WTC11 (cell line): Measurements from ENCODE around the gene SMARCC2.

ENCODE experiments used
- ATF6 ChIP-seq: sonication (generic); formaldehyde crosslinking; IDR thresholded peaks from 2 replicates; pipeline ENCODE4 v1.8.1; 2023; ENCODE audit warnings: mild to moderate bottlenecking, missing genetic modification reagents
- CTCF ChIP-seq: fragments of 200-600 bp; IDR thresholded peaks from 2 replicates; pipeline ENCODE4 v1.8.0; 2022; ENCODE audit warnings: antibody characterized with exemption
- GABPB1 ChIP-seq: sonication (generic); formaldehyde crosslinking; IDR thresholded peaks from 2 replicates; pipeline ENCODE4 v1.8.1; 2023; ENCODE audit warnings: mild to moderate bottlenecking, missing genetic modification reagents
- NFYB ChIP-seq: sonication (generic); formaldehyde crosslinking; conservative IDR thresholded peaks from 2 replicates; pipeline ENCODE4 v1.8.0; 2022; ENCODE audit warnings: low read depth, missing genetic modification reagents
- TCF7 ChIP-seq: sonication (generic); formaldehyde crosslinking; IDR thresholded peaks from 2 replicates; pipeline ENCODE4 v1.8.0; 2022; ENCODE audit warnings: mild to moderate bottlenecking, low read depth, missing genetic modification reagents, moderate library complexity
- TEAD1 ChIP-seq: sonication (generic); formaldehyde crosslinking; IDR thresholded peaks from 2 replicates; pipeline ENCODE4 v1.8.0; 2022; ENCODE audit warnings: mild to moderate bottlenecking, missing genetic modification reagents
- TEAD4 ChIP-seq: sonication (generic); formaldehyde crosslinking; IDR thresholded peaks from 2 replicates; pipeline ENCODE4 v1.8.0; 2022; ENCODE audit warnings: mild to moderate bottlenecking, missing genetic modification reagents
- ZSCAN18 ChIP-seq: fragments of 250-450 bp; sonication (Bioruptor Pico); IDR thresholded peaks from 2 replicates; pipeline ENCODE4 v2.1.2; 2022; ENCODE audit warnings: mild to moderate bottlenecking, moderate library complexity
- TF ChIP-seq, protein P1 (sequence below): sonication (generic); formaldehyde crosslinking; IDR thresholded peaks from 2 replicates; pipeline ENCODE4 v1.8.1; 2023; ENCODE audit warnings: mild to moderate bottlenecking, missing genetic modification reagents, moderate library complexity

DNA sequence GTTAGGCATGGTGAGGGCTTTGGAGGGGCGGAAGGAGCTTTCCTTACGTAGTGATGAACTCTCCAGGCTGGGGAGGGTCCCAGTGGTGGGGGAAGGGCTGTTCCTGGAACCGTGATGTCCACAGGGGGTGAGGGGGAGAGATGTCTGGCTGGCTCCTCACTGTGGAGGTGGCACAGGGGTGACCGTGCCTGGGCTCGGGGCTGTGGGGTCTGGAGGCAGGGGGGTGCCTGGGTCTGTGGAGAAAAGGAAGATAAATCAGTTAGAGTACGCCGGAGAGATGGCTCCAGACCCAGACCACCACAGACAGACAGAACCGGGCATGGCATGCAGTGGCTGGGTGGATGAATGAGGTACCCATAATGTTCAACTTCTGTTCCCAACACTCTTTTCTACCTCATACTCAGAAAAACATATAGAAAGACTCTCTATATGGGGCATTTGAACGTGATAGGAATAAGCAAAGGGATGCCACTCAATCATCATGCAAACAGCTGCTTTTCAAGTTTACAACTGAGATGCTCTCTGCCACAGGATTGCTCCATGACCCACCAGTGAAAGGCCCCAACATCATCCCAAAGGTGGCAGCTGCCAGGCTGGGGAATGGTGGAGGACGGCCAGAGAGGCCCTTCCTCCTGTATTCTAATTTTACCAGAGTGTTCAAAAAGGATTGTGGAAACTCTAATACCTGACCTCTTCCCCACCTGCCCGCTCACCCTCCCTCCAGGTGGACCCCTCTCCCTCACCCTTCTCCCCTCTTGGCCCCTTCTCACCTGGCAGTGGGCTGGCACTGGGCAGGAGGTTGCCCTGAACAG lies 25.5 kb downstream of the SMARCC2 start:
- TF ChIP-seq CTCF: no peak
- TF ChIP-seq ZSCAN18 (CRISPR knock-in tag): no peak
- TF ChIP-seq GABPB1 (CRISPR knock-in tag): no peak
- TF ChIP-seq TEAD1: no peak
- no peak for TF ChIP-seq TCF7 (CRISPR knock-in tag)
- TF ChIP-seq, protein P1, sequence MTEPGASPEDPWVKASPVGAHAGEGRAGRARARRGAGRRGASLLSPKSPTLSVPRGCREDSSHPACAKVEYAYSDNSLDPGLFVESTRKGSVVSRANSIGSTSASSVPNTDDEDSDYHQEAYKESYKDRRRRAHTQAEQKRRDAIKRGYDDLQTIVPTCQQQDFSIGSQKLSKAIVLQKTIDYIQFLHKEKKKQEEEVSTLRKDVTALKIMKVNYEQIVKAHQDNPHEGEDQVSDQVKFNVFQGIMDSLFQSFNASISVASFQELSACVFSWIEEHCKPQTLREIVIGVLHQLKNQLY: no peak
- no peak for TF ChIP-seq ATF6
- no peak for TF ChIP-seq TEAD4
- TF ChIP-seq NFYB (CRISPR knock-in tag): no peak
